GM18498 (cell line): ENCODE results near the gene ACVR1.

Experiments used
- ATAC-seq: cut with Tn5 transposase; IDR thresholded peaks from one replicate; pipeline ENCODE4 v1.9.1; 2021; ENCODE audit warnings: mild to moderate bottlenecking, moderate library complexity; ENCODE audit not compliant: unreplicated experiment

The ACVR1 gene

GRCh38 chr2:157857881-157858280 lies 18.2 kb downstream of the ACVR1 start:
- ATAC-seq, result no peak

GRCh38 chr2:157856187-157856515 lies 20.0 kb downstream of the ACVR1 start:
- ATAC-seq, result no peak

- no peak for ATAC-seq
Observed at GRCh38 chr2:157853820-157854219, 22.3 kb downstream of the ACVR1 start.

GRCh38 chr2:157853211-157853610 lies 22.9 kb downstream of the ACVR1 start:
- ATAC-seq, result no peak

GRCh38 chr2:157849591-157849990 lies 26.5 kb downstream of the ACVR1 start:
- ATAC-seq, result no peak

GRCh38 chr2:157848213-157848612 lies 27.9 kb downstream of the ACVR1 start:
- no peak for ATAC-seq

- ATAC-seq, result no peak
Observed at GRCh38 chr2:157845081-157845480, 31.0 kb downstream of the ACVR1 start.

GRCh38 chr2:157843935-157844334 lies 32.2 kb downstream of the ACVR1 start:
- no peak for ATAC-seq

- ATAC-seq, result no peak
Observed at GRCh38 chr2:157843081-157843480, 33.0 kb downstream of the ACVR1 start.

- no peak for ATAC-seq
Observed at GRCh38 chr2:157842106-157842879, 33.8 kb downstream of the ACVR1 start.

- no peak for ATAC-seq
Observed at GRCh38 chr2:157841485-157841884, 34.6 kb downstream of the ACVR1 start.

GRCh38 chr2:157840568-157841156 lies 35.5 kb downstream of the ACVR1 start:
- ATAC-seq, result no peak

GRCh38 chr2:157839822-157840221 lies 36.3 kb downstream of the ACVR1 start:
- no peak for ATAC-seq

- no peak for ATAC-seq
Observed at GRCh38 chr2:157839162-157839801, 36.8 kb downstream of the ACVR1 start.

- ATAC-seq, result no peak
Observed at GRCh38 chr2:157838442-157839161, 37.5 kb downstream of the ACVR1 start.

- ATAC-seq, result no peak
Observed at GRCh38 chr2:157837851-157838441, 38.2 kb downstream of the ACVR1 start.

- ATAC-seq, result no peak
Observed at GRCh38 chr2:157836531-157836930, 39.6 kb downstream of the ACVR1 start.

GRCh38 chr2:157835425-157835824 lies 40.7 kb downstream of the ACVR1 start:
- no peak for ATAC-seq

GRCh38 chr2:157835006-157835405 lies 41.1 kb downstream of the ACVR1 start:
- no peak for ATAC-seq

- no peak for ATAC-seq
Observed at GRCh38 chr2:157833721-157834120, 42.4 kb downstream of the ACVR1 start.
